GM12874 (cell line): Measurements from ENCODE around the gene MAML3.

ENCODE experiments used
- TF ChIP-seq, protein P1 (sequence below): IDR thresholded peaks from 2 replicates; pipeline ENCODE4 v1.5.1; 2011; ENCODE audit warnings: low read depth, mild to moderate bottlenecking, control low read depth, low read length, moderate library complexity; ENCODE audit not compliant: insufficient read depth

The MAML3 gene

DNA sequence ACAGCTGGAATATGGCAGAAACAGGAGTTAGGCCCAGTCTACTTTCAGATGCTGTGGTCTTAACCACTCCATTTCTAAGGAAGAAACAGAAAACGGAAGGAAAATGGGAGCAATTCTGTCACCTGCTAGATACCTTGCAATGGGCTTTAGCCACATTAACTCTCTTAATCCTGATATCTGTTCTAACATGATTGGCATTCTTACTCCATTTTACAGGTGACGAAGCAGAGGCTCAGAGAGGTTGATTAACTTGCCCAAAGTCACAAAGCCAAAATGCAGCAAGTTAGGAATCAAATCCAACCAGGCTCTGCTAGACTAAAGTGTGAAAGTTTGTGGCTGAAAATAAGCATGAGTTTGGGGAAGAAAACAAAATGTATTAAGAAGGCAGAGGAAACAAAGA, 196.9 kb downstream of the MAML3 start:
- TF ChIP-seq, protein P1, sequence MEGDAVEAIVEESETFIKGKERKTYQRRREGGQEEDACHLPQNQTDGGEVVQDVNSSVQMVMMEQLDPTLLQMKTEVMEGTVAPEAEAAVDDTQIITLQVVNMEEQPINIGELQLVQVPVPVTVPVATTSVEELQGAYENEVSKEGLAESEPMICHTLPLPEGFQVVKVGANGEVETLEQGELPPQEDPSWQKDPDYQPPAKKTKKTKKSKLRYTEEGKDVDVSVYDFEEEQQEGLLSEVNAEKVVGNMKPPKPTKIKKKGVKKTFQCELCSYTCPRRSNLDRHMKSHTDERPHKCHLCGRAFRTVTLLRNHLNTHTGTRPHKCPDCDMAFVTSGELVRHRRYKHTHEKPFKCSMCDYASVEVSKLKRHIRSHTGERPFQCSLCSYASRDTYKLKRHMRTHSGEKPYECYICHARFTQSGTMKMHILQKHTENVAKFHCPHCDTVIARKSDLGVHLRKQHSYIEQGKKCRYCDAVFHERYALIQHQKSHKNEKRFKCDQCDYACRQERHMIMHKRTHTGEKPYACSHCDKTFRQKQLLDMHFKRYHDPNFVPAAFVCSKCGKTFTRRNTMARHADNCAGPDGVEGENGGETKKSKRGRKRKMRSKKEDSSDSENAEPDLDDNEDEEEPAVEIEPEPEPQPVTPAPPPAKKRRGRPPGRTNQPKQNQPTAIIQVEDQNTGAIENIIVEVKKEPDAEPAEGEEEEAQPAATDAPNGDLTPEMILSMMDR, result no peak

DNA sequence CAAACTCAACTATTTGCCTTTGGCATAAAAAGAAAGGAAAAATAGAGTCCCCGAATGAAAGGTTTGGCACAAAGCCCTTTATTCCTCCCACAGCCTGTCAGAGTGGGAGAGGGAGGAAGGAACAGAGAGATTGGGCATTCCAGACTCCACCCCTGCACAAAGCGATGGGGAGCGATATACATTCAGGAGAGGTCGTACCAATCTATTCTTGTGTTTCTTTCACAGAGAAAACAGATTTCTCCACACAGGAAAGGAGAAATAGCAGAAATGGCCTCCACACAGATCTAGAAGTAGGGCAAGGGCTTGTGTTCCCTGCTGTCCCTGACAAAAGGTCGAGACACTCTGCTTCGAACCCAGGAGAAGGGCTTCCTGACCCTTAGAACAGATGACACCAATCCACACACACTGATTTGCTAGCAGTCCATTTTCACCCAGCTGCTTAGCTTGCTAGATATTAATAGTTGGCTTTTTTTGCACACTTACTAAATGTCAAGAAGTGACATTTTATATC, 197.4 kb downstream of the MAML3 start:
- TF ChIP-seq, protein P1, result no peak

GRCh38 chr4:139955600-139955999, 198.4 kb downstream of the MAML3 start:
- TF ChIP-seq, protein P1, result no peak

DNA sequence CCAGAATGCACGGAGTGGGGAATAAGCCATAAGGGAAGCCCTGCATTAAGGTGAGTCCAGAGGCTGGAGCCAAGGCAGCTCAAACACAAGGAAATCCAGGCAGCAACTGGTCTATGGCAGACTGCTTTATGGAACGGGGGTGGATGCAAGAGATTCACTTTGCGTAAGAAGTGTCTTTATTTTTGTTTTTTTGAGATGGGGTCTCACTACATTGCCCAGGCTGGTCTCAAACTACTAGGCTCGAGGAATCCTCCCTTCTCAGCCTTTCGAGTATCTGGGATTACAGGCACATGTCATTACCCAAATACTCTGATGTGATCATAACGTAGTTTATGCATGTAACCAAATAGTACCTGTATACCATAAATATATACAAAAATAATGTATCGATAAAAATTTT, 199.5 kb downstream of the MAML3 start:
- TF ChIP-seq, protein P1, result no peak

DNA sequence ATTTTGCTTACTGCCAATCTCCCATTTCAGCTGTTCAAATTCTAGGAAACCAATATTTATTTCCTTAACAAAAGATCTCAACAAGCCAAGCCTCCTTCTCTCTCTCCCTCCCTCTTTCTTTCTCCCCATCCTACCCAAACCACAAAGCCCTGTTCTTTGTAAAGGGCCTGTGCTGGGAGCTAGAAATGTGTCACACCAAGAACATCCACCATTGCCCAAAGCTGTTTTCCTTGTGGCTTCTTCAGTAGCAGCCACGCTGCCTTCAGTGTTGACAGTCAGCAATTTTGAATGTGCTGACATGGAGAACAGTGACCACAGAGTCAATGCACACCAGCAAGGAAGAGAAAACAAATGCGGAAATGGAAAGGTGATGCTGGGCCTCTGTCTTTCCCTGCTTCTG, 203.0 kb downstream of the MAML3 start:
- TF ChIP-seq, protein P1, result no peak

DNA sequence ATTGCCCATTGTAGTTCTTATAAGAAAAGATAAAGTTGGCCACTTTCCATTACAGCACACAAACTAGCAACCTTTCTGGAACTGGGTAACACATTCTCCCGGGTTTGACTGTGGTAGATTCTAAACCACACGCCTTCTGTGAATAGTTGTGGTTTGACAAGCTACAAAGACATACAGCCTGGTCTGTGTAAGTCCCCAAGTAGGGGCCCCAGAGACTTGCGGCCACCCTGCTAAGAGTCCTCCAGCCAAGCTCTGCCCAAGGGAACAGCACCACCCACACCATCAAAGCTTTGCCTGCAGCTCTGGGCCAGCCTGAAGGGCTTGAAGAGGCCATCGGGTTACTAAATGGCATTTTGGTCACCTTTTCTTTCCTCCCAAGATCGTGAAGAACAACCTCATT, 203.4 kb downstream of the MAML3 start:
- TF ChIP-seq, protein P1, result no peak

DNA sequence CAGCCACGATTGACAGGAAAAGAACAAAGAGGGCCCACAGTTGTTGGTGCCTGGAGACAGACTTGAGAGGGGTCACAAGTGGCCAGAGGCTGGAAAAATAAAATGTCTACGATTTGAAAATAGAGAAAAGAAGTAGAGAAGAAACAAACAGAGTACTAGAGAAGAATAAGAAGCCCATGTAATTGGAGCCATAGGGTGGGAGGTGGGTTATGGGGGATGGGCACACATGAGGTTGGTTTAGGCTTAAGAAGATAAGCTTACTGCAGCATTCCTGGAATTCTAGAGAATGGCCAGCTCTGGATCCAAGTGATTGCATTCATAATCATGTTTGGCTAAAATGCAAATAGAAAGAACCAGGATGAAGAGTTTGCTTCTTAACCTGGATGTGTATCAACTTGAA, 210.7 kb downstream of the MAML3 start:
- TF ChIP-seq, protein P1, result no peak
